Lower leg skin (tissue), 4 donors: ENCODE results near the gene HDAC4. TPM values are rescaled to one million over a fixed set of nuclear protein-coding genes. Genes with fewer than 3 reads are reported as not detected.

ENCODE experiments used
- DNase-seq, 2 donors: peaks; one replicate each; pipeline ENCODE4 v3.0.0-alpha.2; 2019; ENCODE audit warnings: low spot score in 2 of 2
- H3K4me3 ChIP-seq: fragments of 200-600 bp; sonication (generic); 2 replicates; pipeline ENCODE4 v1.5.1; 2017; ENCODE audit warnings: mild to moderate bottlenecking, low read depth; ENCODE audit not compliant: poor library complexity, severe bottlenecking
- CTCF ChIP-seq, 3 donors: fragments of 450-650 bp; IDR thresholded peaks; one replicate each; pipeline ENCODE4 v1.5.1; 2016; ENCODE audit warnings: antibody characterized with exemption in 3 of 3, mild to moderate bottlenecking in 3 of 3, moderate library complexity in 2 of 3
- POLR2A ChIP-seq, 2 donors: fragments of 450-650 bp; IDR thresholded peaks; one replicate each; pipeline ENCODE4 v1.6.1; 2016 to 2017; ENCODE audit warnings: antibody characterized with exemption in 2 of 2, mild to moderate bottlenecking in 1 of 2, moderate library complexity in 1 of 2
- WGBS, 2 donors: methylation state at CpG; one replicate each; pipeline ENCODE4 v1.1.5; 2018; 5-methylcytosine and 5-hydroxymethylcytosine counted together
- intact Hi-C: fragments of 100-400 bp; cut with DNase I; formaldehyde crosslinking; loops from one replicate; pipeline ENCODE4 v1.15.0; 2023; ENCODE audit warnings: low total_unique reads
- total RNA-seq, 4 donors: library from RNA; depleted of rRNA; stranded (reverse); fragments of >200 nt; gene quantifications; one replicate each; pipeline ENCODE4 v1.1.0, GENCODE V29; 2016

Gene HDAC4
- total RNA-seq, 4 donors from 2014 or later: 27.4 to 85.5 (median 57.9) TPM

DNA sequence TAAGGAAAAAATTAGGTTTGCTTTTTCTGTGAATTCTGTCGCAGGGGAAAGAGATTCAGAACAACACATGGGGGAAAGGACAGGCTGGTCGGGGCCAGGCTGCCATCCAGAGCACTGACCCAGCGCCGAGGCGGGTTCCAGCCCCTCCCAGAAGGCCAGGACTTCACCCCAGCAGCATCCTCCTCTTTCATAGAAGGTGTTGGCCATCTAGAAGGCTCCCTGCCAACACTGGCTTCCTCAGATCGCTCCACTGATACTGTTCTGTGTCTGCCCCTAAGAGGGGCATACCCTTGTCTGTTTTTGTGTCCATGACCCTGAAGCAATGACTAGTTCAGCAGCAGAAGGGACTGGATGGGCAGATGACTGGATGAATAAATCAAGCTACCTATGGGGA lies 144.5 kb downstream of the HDAC4 start:
- TF ChIP-seq POLR2A (IDR thresholded peaks at IDR 0.05): no peak
- H3K4me3 ChIP-seq: no peak overlapping the region
- DNase-seq: peak in 1 of 2 donors; percentile 21
- intact Hi-C loops: no loop called here
- WGBS, 2 donors: 58 to 68% methylated on average over 6 of the region's 6 CpGs

DNA sequence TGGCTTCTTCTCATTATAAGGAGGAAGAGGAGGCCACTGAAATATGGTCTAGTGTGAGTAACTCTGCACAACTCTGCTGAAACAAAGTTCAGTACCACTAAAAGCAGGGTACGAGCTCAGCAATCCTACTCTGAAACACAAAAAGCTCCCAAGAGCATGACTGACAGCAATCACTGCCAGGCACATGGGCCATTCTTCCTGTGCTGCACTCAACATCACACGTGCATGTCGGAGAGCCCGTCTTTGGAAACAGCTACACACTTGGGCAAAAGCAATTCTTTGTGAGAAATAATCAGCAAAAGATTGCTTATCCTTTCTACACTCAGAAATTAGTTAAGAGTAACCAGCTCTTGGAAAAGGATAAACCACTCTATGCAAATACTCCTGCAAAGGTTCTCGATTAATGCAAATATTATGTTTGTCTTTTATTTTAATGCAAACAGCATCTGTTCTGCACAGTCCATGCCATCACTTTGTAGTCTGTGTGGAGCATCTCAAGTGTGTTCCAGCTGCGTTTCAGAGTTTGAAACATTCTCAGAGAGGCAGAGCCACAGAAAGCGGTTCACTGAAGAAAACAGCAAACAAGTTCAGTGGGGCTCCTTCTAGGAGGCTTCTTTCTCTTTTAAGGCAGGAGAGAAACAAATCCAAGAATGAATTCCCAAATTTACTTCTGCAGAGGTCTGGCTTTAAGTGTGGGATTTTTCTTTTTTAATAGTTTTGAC lies 145.0 kb downstream of the HDAC4 start:
- no peak overlapping the region for H3K4me3 ChIP-seq
- WGBS, 2 donors: 72 to 76% methylated on average over 7 of the region's 7 CpGs
- no peak for TF ChIP-seq POLR2A (IDR thresholded peaks at IDR 0.05)
- peak in 1 of 2 donors; percentile 42 for DNase-seq
- intact Hi-C loops: no loop called here

GRCh38 chr2:239255218-239255617 lies 145.6 kb downstream of the HDAC4 start:
- 68 to 80% methylated on average over 5 of the region's 5 CpGs for WGBS, 2 donors
- intact Hi-C loops: no loop called here
- H3K4me3 ChIP-seq: no peak overlapping the region
- TF ChIP-seq CTCF (IDR thresholded peaks at IDR 0.05): no peak
- no peak for TF ChIP-seq POLR2A (IDR thresholded peaks at IDR 0.05)
- DNase-seq: no peak

DNA sequence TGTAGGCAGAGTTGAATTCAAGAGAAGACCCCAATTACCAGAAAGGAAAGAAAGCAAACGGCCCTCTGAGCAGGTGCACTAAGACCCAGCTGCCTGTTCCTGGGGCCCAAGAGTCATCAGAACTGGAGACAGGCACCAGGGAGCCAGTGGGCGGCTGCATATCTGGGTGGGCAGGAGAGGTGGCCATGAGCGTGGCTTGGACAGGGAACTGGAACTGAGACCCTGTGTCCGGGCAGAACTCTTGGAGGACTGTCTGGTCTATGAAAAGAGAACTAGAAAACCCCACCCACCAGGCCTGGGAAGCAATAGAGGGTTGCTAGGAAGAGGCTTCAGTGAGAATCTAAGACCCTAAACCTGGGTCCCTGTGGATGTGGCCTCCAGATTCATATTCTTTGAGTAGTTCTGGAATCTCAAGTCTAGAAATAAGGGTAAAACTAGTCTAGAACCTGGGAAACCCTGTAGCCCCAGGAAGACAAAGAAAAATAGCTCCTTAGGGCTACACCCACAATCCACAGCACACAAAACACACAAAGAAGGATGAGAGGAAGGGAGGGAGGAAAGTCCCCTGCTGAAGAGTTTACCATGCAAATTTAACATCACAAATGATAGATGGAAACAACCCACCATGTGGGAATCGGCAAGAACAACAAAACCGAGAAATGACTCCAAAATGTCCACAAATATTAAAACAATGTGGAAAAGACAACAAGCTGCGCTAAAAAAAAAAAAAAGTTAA lies 147.0 kb downstream of the HDAC4 start:
- peak in 1 of 2 donors; percentile 87 for DNase-seq
- WGBS, 2 donors: 80 to 90% methylated on average over 7 of the region's 7 CpGs
- TF ChIP-seq POLR2A (IDR thresholded peaks at IDR 0.05): no peak
- TF ChIP-seq CTCF (IDR thresholded peaks at IDR 0.05): no peak
- intact Hi-C loops: no loop called here
- H3K4me3 ChIP-seq: no peak overlapping the region

DNA sequence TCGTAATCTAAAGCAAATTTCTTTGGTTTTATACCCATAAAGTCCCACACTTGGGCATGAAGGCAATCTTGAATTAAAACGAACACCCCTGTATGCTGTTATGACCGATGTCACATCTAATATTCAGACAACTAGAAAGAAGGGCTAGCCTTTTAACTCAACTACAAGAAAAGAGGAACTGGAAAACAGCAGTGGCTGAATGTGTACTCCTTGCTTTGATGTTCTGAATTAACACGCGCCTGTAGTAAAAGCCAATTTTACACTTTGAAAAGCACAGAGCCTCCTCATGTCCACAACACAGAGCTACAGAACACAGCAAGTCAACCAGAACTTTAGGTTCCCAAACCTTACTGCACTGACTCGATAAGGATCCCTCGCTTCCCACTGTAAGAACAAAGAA lies 147.6 kb downstream of the HDAC4 start:
- DNase-seq: no peak
- H3K4me3 ChIP-seq: no peak overlapping the region
- 69 to 78% methylated on average over 7 of the region's 7 CpGs for WGBS, 2 donors
- intact Hi-C loops: no loop called here
- no peak for TF ChIP-seq CTCF (IDR thresholded peaks at IDR 0.05)
- TF ChIP-seq POLR2A (IDR thresholded peaks at IDR 0.05): no peak

GRCh38 chr2:239252801-239253200 lies 148.0 kb downstream of the HDAC4 start:
- WGBS, 2 donors: 60 to 61% methylated on average over 19 of the region's 19 CpGs
- intact Hi-C loops: no loop called here
- no peak for TF ChIP-seq POLR2A (IDR thresholded peaks at IDR 0.05)
- no peak for TF ChIP-seq CTCF (IDR thresholded peaks at IDR 0.05)
- no peak overlapping the region for H3K4me3 ChIP-seq
- peak in 1 of 2 donors; percentile 93 for DNase-seq
